Anterior cingulate cortex (tissue), 58 donors: ENCODE measurements around the gene ATP13A5.

Experiments used
- DNase-seq, 58 donors: peaks; one replicate each; lab custom pipeline; 2025; lab: John Stamatoyannopoulos, UW

Gene ATP13A5

DNA sequence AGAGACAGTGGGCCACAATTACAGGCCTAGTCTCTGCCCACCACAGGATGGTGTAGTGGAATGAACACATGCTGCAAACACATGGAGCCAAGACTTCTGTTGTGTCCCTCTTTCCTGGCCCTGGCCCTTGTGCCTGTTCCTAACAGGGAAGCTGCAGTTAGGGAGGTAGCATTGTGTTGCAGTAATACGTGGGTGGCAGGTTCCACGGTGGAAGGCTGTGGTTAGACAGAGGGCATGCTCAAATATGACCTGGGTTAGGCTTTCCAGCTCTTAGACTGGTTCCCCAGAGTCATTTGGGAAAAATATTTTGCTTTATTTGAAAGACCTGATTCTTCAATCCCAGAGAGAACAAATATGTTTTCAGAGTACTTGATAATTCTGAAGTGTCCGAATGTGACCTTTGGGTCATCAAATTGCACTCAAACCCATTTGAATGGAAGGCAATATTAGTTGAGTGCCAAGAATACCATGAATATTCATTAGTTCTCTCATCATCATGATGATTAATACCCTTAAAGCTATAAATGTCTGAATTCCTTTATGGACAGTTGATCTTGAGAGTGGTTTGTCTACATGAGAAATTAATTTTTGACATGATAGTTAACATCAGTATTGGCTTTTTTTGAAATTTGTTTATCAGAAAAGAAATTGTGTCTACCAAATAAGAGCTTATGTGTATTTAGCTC lies 109.1 kb downstream of the ATP13A5 start:
- DNase-seq, result no peak

DNA sequence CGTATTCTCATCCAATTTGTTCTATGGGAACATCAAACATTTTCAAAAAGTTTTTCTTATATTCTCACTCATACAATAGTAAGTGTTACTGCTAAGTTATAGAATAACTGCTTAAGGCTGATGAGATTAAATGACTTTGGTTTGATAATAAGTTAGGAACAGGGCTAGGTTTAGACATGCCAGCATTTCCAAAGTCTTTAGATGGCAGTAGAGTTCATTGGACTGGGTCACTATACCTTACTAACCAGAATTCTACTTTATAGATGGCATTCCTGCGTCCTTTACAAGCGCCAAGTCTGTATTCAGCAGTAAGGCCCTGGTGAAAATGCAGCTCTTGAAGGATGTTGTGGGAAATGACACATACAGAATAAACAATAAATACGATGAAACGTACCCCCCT lies 115.8 kb downstream of the ATP13A5 start:
- DNase-seq, result no peak

DNA sequence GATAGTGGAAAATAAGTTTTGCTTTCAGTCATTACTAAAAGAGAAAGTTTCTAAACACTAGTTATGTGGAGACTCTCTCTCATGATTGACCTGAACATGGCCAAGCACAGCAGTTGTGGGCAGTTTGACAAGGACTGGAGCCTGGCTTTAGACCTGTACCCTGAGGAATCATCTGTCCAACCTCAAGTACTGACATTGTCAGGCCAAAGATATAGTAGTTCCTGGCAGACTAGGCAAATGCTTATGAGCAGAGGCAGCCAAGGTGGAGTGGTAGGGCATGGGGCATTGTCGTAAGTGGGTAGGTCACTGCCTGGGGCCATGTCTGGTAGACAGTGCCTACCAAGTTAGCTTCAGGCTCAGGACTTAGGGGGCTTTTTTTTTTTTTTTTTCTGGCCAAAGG lies 116.6 kb downstream of the ATP13A5 start:
- no peak for DNase-seq

DNA sequence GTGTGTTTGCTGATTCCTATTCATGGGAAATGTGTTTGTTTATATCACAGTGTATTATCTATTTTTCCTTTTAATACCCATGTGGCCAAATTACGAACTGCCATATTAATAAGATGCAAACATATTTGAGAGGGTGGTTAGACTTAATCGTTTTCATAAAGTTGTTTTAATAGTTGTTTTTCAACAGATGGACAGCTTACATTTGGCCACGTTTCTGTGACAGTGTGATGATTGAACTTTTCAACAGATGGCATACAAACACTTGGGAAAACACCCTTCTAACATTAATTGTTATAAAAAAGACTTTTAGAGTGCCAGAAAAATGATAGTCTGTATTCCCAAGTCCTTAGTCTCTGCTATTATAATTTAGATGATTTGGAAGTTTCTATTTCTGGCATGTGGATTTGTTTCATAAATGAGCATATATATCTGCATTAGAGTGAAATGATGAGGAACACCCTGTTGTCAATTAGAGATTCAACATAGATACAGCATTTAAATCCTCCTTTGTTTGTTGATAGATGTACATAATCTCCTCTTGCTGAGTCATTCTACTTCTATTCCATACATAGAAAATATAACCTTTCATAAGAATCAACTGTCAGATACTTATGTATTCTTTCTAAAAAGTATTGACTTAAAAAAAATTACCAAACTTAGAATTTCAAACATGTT lies 124.4 kb downstream of the ATP13A5 start:
- no peak for DNase-seq

DNA sequence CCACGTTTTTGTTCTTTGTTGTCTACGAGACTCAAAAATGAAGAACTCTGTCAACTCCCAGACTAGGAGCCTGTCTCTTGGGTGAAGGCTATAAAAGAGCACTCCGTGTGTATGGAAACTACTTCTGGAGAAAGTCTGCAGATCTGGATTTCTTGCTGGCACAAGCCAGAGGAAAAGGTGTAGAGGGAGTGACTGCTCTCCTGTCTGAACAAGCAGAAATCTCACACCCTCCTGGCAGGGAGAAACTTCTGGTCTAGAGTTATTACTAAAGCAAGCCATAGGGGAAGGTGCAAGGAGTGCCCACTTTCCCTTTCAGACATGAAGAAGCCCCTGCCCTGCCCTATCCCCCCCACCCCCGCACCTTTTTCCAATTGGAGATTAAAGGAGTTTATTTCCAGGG lies 128.1 kb downstream of the ATP13A5 start:
- no peak for DNase-seq

DNA sequence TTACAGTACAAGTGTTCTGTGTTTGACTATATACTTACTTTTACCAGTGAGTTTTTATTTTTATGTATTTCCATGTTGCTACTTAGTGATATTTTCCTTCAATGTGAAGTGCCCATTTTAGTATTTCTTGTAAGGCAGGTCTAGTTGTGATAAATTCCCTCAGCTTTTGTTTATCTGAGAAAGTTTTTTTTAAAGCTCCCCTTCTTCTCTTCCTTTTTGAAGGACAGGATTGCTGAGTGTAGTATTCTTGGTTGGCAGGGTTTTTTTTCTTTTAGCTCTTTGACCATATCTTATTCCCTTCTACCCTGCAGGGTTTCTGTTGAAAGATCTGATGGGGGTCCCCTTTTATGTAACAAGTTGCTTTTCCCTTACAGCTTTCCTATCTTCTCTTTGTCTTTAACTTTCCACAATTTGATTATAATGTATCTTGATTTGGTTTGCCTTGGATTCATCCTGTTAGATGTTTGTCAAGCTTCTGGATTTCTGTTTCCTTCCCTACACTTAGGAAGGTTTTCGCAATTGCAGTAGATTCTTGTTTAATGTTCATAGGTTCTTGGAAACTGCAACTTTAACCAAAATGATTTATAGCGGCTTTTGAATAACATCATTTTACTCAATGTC lies 129.6 kb downstream of the ATP13A5 start:
- no peak for DNase-seq

DNA sequence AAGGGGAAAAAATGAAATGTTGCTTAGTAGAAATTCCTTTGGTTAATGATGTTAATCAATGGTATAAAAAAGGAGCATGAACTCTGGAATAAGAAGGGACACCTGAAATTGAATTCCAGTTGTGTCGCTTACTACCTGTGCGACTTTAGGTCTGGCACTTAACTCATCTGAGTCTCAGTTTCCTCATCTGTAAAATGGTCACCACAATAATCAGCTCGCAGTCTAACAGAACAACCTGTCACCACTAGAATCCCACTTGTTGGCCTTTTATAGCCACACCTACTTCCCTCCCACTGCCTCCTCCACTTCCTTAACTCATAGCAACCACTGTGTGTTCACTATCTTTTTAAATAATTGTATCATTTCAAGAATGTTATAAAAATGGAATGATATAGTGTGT lies 135.0 kb downstream of the ATP13A5 start:
- DNase-seq, result no peak

DNA sequence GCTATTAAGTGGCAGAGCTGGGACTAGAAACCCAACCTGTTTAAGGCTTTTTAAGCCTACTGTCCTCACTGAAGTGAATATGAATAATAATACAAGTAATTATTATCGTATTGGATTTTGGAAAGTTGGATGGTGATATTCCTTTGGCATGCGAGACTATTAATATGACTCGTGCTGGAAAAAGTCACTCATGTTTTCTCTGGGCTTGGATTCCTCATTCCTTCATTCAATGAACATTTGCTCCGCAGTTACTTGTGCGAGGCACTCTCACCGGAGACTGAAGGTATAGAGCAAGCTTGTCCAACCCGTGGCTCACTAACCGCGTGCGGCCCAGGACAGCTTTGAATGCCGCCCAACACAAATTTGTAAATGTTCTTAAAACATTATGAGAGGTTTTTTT lies 136.8 kb downstream of the ATP13A5 start:
- DNase-seq, result no peak

DNA sequence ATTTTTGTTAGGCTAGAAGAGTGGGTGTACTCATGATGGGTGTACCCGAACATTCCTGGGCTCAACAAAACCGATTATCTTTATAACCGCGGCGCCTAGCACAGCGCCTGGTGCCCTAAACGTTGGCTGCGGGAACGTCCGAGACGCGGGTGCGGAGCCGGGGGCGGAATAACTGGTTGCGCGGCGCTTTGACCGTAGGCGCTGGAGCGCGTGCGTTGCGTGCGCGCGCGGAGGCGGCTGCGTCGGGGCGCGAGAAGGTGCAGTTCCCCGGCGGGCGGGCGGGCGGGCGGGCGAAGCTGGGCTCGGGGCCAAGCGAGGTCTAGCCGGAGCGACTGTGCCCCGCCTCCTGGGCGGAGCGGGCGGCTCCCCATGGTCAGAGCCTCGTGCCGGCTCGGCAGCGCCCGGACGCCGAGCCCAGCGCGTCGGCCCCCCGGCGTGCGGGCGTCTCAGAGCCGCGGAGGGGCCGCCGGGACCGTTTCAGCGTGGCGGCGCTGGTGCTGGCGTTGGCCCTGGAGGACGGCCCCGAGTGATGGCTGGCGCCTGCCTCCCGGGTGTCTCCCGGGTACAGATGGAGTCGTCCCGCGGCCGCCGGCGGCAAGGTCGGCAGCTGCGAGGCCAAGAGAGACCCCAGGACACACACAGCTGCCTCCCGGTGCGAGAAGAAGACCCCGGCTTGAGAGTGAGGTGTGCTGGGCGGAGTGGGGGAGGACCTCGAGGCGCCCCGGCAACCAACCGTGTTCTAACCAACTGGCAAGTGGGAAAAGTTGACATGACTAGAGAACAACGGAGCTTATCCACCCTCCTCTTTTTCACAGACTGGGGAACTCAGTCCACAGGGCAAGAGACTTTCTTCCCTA lies 137.5 kb downstream of the ATP13A5 start, which contains the start of gene PLAAT1:
PLAAT1 (plus strand) TSS at position 373 of the 857 bp plus-strand sequence. CDS start 14,429 bp downstream, outside the sequence.
- DNase-seq, result peak in 53 of 58 donors; percentile 12 to 80 (median 51)

DNA sequence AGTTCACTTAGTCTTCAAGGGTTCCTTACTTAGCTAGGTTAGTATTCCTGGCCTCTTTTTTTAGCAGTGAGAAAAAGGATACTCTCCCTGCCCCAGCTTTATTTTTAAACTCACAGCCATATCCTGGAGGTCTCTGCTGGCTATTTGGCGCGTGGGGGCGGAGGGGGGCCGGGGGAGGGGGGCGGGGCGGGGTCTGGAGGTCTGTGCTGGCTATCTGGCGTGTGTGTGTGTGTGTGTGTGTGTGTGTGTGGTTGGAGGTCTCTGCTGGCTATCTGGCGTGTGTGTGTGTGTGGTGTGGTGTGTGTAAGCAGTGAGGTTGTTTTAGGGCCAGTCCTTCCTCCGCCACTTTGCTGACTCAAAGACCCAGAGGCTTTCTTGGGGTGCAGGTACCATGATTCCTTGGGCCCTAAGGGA lies 138.1 kb downstream of the ATP13A5 start:
- peak in 3 of 58 donors; percentile 18 to 65 (median 45) for DNase-seq

DNA sequence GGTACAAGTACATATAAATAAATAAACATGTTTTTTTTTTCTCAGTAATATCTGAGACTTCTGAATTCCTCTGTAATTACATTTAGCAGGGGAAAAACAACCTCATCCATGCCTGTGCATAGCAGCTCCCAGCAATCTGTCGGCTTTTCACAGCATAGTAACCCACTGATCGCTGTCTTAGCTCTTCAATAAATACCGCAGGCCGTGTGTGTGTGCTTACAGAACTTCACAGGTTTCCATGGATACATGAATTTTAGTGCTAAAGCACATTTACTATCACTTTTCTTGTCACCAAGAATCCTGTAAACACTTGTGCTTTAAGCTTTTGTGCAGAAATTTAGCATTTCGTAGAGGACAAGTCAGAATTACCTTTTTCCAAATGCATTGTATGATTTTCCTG lies 141.5 kb downstream of the ATP13A5 start:
- DNase-seq, result peak in 5 of 58 donors; percentile 1 to 33 (median 12)

DNA sequence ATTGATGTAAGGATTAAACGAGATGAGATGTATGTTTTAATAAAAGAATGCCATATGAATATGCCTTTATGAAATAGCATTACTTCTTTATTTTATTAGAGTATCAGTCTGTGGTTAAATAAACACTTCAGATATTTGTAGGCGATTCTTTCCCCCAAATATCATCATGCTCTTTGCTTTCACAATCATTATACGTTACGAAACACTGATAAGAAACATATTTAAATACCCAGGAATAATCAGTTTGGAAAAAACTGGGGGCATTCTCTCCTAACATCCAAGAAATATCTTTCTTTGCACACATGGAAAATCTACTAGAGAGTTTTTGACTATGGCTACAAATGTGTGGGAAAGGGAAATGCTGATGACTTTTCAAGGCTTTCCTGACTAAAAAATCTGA lies 142.0 kb downstream of the ATP13A5 start:
- DNase-seq, result no peak

DNA sequence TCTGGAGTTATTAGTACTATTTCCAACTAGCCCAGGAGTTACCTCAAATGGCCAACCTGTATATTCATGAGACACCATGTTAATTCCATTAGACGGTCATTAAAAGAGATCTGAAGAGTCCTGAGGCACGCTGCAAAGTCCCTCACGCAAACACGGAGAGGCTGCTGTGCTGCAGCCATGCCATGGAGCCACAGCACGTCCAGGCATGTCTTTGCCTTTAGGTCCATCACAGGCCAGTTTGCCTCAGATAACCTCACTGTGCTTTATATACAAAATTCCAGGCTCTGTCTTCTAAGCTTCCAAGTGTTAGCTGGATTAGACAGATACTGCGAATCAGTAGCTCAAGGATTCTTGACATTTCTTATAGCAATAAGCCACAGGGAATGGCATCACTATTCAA lies 147.4 kb downstream of the ATP13A5 start:
- DNase-seq, result no peak

DNA sequence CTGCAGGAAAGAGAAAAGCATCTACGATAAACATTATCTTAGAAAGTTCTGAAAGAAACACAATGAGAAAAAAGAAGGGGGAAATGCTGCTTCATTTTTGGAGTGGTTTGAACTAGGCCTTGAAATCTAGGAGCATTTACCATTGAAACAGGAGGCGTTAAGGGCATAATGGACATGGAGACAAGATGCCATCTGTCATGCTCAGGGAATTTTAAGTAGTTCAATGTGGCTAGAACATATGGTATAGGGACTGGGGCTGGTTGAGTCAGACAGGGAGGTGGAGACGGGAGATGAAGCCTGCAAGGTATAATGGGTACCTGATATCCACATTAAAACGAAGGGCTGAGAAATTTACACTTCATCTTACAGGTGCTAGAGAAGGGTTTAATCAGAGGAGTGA lies 147.9 kb downstream of the ATP13A5 start:
- no peak for DNase-seq

DNA sequence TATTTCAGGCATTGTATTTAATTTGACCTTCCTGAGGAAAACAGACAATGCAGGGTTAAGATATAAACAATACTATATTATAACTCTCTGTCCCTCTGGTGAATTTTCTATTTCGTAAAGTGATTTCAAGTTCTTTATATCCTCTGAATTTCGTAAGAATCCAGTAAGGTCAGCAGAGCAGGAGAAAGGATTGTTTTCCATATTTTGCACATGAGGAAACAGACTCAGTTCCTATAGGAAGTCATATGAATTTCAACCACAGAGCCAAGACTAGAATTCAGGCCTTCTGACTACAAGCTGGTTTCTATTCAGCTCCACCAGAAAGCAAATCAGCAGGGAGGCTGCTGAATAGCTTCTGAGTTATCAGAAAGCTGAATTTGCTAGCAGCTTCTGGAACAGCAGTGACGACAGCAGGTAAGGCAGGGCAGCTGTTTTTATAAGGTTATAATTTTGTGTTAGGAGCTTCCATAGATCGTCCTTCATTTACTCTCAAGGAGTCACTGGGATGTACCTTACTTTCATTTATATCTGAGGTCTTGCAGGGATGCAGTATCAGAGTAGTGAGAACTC lies 148.6 kb downstream of the ATP13A5 start:
- no peak for DNase-seq

DNA sequence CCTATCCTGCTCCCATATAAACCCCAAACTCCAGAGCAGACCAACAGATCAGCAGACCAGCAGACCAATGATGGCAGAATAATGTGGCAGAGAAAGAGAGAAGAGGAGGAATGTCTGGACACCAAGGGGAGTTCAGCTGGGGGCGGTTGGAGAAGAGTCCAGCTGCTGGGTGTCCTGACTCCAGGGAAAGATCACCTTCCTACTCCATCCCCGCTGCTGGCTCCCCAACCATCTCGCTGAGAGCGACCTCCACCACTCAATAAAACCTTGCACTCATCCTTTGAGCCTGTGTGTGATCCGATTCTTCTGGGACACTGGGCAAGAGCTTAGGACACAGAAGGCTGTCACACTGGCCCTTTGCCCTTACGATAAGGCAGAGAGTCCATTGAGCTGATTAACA lies 150.3 kb downstream of the ATP13A5 start:
- DNase-seq, result no peak

DNA sequence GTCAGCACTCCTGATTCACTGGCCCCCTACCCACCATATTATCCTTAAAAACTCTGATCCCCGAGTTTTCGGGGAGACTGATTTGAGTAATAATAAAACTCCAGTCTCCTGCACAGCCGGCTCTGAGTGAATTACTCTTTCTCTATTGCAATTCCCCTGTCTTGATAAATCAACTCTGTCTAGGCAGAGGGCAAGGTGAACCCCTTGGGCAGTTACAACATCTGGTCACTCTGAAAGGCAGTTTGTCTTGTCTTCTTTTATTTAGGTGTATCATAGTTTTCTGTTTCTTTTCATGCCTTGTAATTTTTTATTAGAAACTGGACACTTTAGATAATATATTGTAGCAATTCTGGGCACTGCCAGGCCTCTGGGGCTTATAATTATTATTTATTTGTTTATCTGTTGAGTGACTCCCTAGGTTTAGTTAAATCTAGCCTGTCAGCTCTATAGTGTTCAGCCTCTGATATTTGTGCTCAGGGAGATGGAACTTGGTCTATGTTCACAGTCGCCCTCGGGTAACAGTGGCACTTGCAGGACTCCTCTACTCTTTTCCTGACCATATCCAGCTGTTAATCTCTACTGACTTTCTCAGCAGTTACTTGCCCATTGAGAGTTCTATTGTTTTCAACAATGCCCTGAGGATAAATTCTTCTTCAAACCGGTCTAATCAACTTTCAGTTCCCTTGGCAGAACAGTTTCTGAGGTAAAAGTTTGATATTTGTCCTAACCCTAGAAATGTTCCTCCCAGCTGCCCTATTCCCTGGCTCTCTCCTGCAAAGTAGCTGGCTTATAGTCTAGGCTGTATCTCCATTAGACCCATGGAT lies 153.0 kb downstream of the ATP13A5 start:
- DNase-seq, result no peak
